ENCODE measurements around the gene ATP7B. TPM values are rescaled to one million over a fixed set of nuclear protein-coding genes. Genes with fewer than 3 reads are reported as not detected.

Gene ATP7B
- total and polyA plus RNA-seq, 2 of the 4 experiments (the other 2 are of a cell fraction): 2.7 to 2.9 TPM

DNA sequence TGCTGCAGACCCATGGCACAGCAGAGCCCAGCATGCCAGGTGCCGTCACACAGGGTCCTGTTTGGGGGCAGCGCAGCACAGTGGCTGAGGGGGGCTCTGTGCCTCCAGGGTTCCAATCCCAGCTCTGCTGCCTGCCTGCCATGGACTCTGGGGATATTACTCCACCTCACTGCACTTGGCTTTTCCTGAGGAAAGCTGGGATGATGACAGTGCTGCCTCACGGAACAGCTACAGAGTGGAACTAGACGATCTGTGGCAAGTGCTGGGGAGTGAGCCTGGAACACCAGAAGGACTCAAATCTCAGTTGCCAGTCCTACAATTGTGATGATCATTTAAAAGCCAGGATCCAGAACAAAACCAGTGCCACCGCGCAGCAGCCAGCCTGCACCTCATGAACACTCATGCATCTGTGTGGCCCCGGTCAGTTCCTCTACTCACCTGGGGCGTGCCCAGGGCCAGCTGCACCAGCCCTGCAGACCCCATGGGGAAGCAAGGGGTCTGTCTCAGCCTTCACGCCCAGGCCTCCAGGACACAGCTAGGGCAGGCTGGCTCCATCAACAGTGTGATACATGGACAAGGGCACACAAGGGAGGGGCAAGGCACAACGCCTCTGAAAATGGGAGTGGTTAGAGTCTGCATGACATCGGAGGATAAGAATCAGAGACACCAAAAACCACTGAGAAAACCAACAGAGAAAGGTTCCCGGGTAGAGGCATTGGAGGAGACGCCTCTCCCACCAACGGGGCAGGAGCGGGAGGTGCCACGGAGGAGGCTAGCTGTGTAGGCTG lies 55.2 kb downstream of the ATP7B start:
- no peaks in the 10 kb centered on the region for H3K9me3 ChIP-seq (ENCODE audit: control insufficient read depth, insufficient read depth, low read length)
- intact Hi-C loops (cut with micrococcal nuclease): no loop called here
- CTCF ChIA-PET: no interaction called here

More for the DNA sequence above, 55.2 kb downstream of the ATP7B start:
- Histone ChIP-seq H2AK5ac (ENCODE audit: low read depth, low read length) (no peak overlapping the region), H3K4ac (ENCODE audit: low read depth, low read length) (no peak overlapping the region), H3K27ac (ENCODE audit: insufficient read depth, low read length) (no peak overlapping the region), H3K9me1 (ENCODE audit: insufficient read depth, low read length) (0 out of 2 replicates have a peak, but pooled peaks cover 3% of the 10 kb centered on the region), H3K4me3 (ENCODE audit: insufficient read depth, low read depth, low read length) (no peak overlapping the region), H2BK5ac (ENCODE audit: low read depth, low read length, poor library complexity, severe bottlenecking) (no peak overlapping the region), H2BK15ac (ENCODE audit: low read depth, low read length) (no peak overlapping the region), H3K79me1 (ENCODE audit: low read depth in 1 of 2, low read length in 2 of 2) (no peaks in the 10 kb centered on the region), H2BK20ac (ENCODE audit: low read depth, low read length) (no peak overlapping the region), H4K8ac (ENCODE audit: low read depth in 2 of 2, low read length in 2 of 2) (no peak overlapping the region), H3K4me1 (ENCODE audit: control insufficient read depth, insufficient read depth, low read length) (no peaks in the 10 kb centered on the region), H3K27me3 (ENCODE audit: control insufficient read depth, insufficient read depth, low read length) (0 out of 2 replicates have a peak, but pooled peaks cover 2% of the 10 kb centered on the region), H3K4me2 (ENCODE audit: low read depth, low read length) (no peak overlapping the region), H4K91ac (ENCODE audit: insufficient read depth, low read depth, low read length) (no peak overlapping the region), H3K14ac (replicated peaks; ENCODE audit: low read depth, low read length) (no peak overlapping the region), H3K23ac (ENCODE audit: low read depth, low read length) (no peak overlapping the region), H3K36me3 (ENCODE audit: control insufficient read depth, insufficient read depth, low read length) (no peaks in the 10 kb centered on the region), H2AFZ (replicated peaks; ENCODE audit: low read length, poor library complexity) (peak overlapping the region; percentile 35), H4K5ac (ENCODE audit: low read depth, low read length) (no peak overlapping the region), H3K56ac (ENCODE audit: extremely low read depth, insufficient read depth, low read length) (no peak overlapping the region), H4K20me1 (ENCODE audit: insufficient read depth, low read length) (no peaks in the 10 kb centered on the region), H3K9ac (ENCODE audit: low read depth, low read length) (no peak overlapping the region), H2BK120ac (ENCODE audit: low read depth, low read length) (no peak overlapping the region), H3K18ac (ENCODE audit: low read depth, low read length) (no peak overlapping the region), H2AK9ac (replicated peaks; ENCODE audit: low read depth, low read length, poor library complexity) (no peak overlapping the region)
- no TSS peak for BruUV-seq (replicated peaks)
- no peak for DNase-seq
- no peak for TF ChIP-seq MAZ (IDR thresholded peaks at IDR 0.05; ENCODE audit: borderline replicate concordance, low read depth, low read length)
- no peak for TF ChIP-seq CHD1 (IDR thresholded peaks at IDR 0.05; ENCODE audit: low read depth, low read length)
- TF ChIP-seq RAD21 (IDR thresholded peaks at IDR 0.05; ENCODE audit: low read length): no peak
- TF ChIP-seq MAFK (IDR thresholded peaks at IDR 0.05; ENCODE audit: low read depth, low read length): no peak
- TF ChIP-seq RCOR1 (IDR thresholded peaks at IDR 0.05; ENCODE audit: insufficient replicate concordance, low read length): no peak
- no peak for TF ChIP-seq FOS (IDR thresholded peaks at IDR 0.05; ENCODE audit: low read depth, low read length)
- no peak for TF ChIP-seq RFX5 (IDR thresholded peaks at IDR 0.05; ENCODE audit: low read depth, low read length)
- TF ChIP-seq, protein P1, sequence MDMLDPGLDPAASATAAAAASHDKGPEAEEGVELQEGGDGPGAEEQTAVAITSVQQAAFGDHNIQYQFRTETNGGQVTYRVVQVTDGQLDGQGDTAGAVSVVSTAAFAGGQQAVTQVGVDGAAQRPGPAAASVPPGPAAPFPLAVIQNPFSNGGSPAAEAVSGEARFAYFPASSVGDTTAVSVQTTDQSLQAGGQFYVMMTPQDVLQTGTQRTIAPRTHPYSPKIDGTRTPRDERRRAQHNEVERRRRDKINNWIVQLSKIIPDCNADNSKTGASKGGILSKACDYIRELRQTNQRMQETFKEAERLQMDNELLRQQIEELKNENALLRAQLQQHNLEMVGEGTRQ (IDR thresholded peaks at IDR 0.05; ENCODE audit: low read depth, low read length): no peak
- TF ChIP-seq MXI1 (IDR thresholded peaks at IDR 0.05; ENCODE audit: borderline replicate concordance, low read depth, low read length): no peak
- TF ChIP-seq BHLHE40 (IDR thresholded peaks at IDR 0.05; ENCODE audit: low read depth, low read length): no peak
- no peak for TF ChIP-seq NFE2L2 (IDR thresholded peaks at IDR 0.05; ENCODE audit: low read depth, low read length)
- TF ChIP-seq POLR2A (IDR thresholded peaks at IDR 0.05; ENCODE audit: low read depth, low read length): no peak
- no peak for TF ChIP-seq SMC3 (IDR thresholded peaks at IDR 0.05; ENCODE audit: low read depth, low read length)
- no peak for TF ChIP-seq CEBPB (IDR thresholded peaks at IDR 0.05; ENCODE audit: low read depth, low read length)
- no peak for ATAC-seq (ENCODE audit: low read depth)
- dilution Hi-C loops (cut with HindIII; ENCODE audit: low sequenced_read_pairs, unreplicated experiment) (no loop called here), in situ Hi-C loops (cut with MboI; ENCODE audit: low sequenced_read_pairs) (no loop called here)
- POLR2A ChIA-PET (ENCODE audit: unreplicated experiment): no interaction called here
- whole genome bisulfite sequencing, 2 experiments (ENCODE audit: extremely low coverage in 2 of 2, insufficient read length in 1 of 2): 87% methylated on average over 3 of the region's 16 CpGs; no CpG with 5 or more reads in 1 of the 2 experiments

Measured in IMR-90 (cell line).